ENCODE measurements around the gene MACROD2.

- TF ChIP-seq CTCF (IDR thresholded peaks at IDR 0.05; ENCODE audit: poor library complexity, severe bottlenecking), result no peak
- no peak for TF ChIP-seq RAD21 (conservative IDR thresholded peaks at IDR 0.05)
Observed at GRCh38 chr20:15958142-15958541, 1962.8 kb downstream of the MACROD2 start.
